HEK293T (cell line): ENCODE measurements around the gene ASF1A.

Source experiments
- CTCF ChIA-PET: fragments of 350-600 bp; formaldehyde crosslinking; extraction: SDS; loops from one replicate; lab custom pipeline; 2021; ENCODE audit warnings: antibody characterized with exemption, inconsistent platforms; lab: Yijun Ruan, JAX
- POLR2A ChIA-PET: fragments of 350-600 bp; formaldehyde crosslinking; extraction: SDS; loops from one replicate; lab custom pipeline; 2020; ENCODE audit warnings: antibody characterized with exemption, inconsistent platforms; lab: Yijun Ruan, JAX
- DNase-seq: peaks from one replicate; pipeline ENCODE4 v3.0.0; 2012; ENCODE audit warnings: mixed read lengths; ENCODE audit errors: extremely low spot score
- ARNT ChIP-seq: fragments of 450-650 bp; IDR thresholded peaks from 2 replicates; pipeline ENCODE4 v1.6.1; 2017; ENCODE audit warnings: mild to moderate bottlenecking
- BHLHE40 ChIP-seq: fragments of 450-650 bp; IDR thresholded peaks from 2 replicates; pipeline ENCODE4 v1.6.1; 2016; ENCODE audit warnings: mild to moderate bottlenecking, moderate library complexity, borderline replicate concordance
- CTBP1 ChIP-seq: fragments of 450-650 bp; IDR thresholded peaks from 2 replicates; pipeline ENCODE4 v1.6.1; 2016; ENCODE audit warnings: borderline replicate concordance
- ELF4 ChIP-seq: fragments of 450-650 bp; IDR thresholded peaks from 2 replicates; pipeline ENCODE4 v1.6.1; 2017; ENCODE audit warnings: antibody characterized with exemption
- FOXA1 ChIP-seq: fragments of 450-650 bp; IDR thresholded peaks from 2 replicates; pipeline ENCODE4 v1.6.1; 2016; ENCODE audit warnings: mild to moderate bottlenecking
- FOXK2 ChIP-seq: fragments of 450-650 bp; IDR thresholded peaks from 2 replicates; pipeline ENCODE4 v1.6.1; 2016; ENCODE audit warnings: mild to moderate bottlenecking
- FOXM1 ChIP-seq: fragments of 450-650 bp; IDR thresholded peaks from 2 replicates; pipeline ENCODE4 v1.6.1; 2017; ENCODE audit warnings: mild to moderate bottlenecking, borderline replicate concordance
- HDGF ChIP-seq: fragments of 450-650 bp; IDR thresholded peaks from 2 replicates; pipeline ENCODE4 v1.6.1; 2017; ENCODE audit warnings: antibody characterized with exemption, borderline replicate concordance
- L3MBTL2 ChIP-seq: fragments of 450-650 bp; conservative IDR thresholded peaks from 2 replicates; pipeline ENCODE4 v1.6.1; 2016; ENCODE audit warnings: mild to moderate bottlenecking
- LEF1 ChIP-seq: fragments of 450-650 bp; IDR thresholded peaks from 2 replicates; pipeline ENCODE4 v1.6.1; 2017; ENCODE audit warnings: mild to moderate bottlenecking, borderline replicate concordance
- NFRKB ChIP-seq: fragments of 450-650 bp; IDR thresholded peaks from 2 replicates; pipeline ENCODE4 v1.6.1; 2016; ENCODE audit warnings: mild to moderate bottlenecking, moderate library complexity
- SP1 ChIP-seq: fragments of 450-650 bp; IDR thresholded peaks from 2 replicates; pipeline ENCODE4 v1.6.1; 2017
- SUZ12 ChIP-seq: fragments of 450-650 bp; IDR thresholded peaks from 2 replicates; pipeline ENCODE4 v1.6.1; 2016; ENCODE audit warnings: mild to moderate bottlenecking
- TARDBP ChIP-seq: fragments of 450-650 bp; IDR thresholded peaks from 2 replicates; pipeline ENCODE4 v1.6.1; 2016
- ZNF384 ChIP-seq: fragments of 450-650 bp; IDR thresholded peaks from 2 replicates; pipeline ENCODE4 v1.6.1; 2016
- TF ChIP-seq, protein P1 (sequence below): fragments of 450-650 bp; IDR thresholded peaks from 2 replicates; pipeline ENCODE4 v1.6.1; 2016

Gene ASF1A

GRCh38 chr6:118886641-118887040 is 7.3 kb upstream of the ASF1A start:
- TF ChIP-seq NFRKB: no peak
- TF ChIP-seq ZNF384: no peak
- TF ChIP-seq FOXM1: no peak
- no peak for TF ChIP-seq SUZ12
- TF ChIP-seq CTBP1: no peak
- TF ChIP-seq HDGF: no peak
- no peak for TF ChIP-seq L3MBTL2
- no peak for TF ChIP-seq SP1
- no peak for TF ChIP-seq FOXA1
- TF ChIP-seq FOXK2: no peak
- no peak for TF ChIP-seq LEF1
- no peak for TF ChIP-seq TARDBP
- no peak for TF ChIP-seq BHLHE40
- TF ChIP-seq, protein P1, sequence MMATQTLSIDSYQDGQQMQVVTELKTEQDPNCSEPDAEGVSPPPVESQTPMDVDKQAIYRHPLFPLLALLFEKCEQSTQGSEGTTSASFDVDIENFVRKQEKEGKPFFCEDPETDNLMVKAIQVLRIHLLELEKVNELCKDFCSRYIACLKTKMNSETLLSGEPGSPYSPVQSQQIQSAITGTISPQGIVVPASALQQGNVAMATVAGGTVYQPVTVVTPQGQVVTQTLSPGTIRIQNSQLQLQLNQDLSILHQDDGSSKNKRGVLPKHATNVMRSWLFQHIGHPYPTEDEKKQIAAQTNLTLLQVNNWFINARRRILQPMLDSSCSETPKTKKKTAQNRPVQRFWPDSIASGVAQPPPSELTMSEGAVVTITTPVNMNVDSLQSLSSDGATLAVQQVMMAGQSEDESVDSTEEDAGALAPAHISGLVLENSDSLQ: no peak
- no peak for TF ChIP-seq ELF4
- DNase-seq: no peak
- POLR2A ChIA-PET: interaction anchor here (0.7 kb wide), 1 partner anchor 178 kb away, joined by 4 read pairs; no protein-coding TSS in a partner anchor
- CTCF ChIA-PET: no interaction called here

DNA sequence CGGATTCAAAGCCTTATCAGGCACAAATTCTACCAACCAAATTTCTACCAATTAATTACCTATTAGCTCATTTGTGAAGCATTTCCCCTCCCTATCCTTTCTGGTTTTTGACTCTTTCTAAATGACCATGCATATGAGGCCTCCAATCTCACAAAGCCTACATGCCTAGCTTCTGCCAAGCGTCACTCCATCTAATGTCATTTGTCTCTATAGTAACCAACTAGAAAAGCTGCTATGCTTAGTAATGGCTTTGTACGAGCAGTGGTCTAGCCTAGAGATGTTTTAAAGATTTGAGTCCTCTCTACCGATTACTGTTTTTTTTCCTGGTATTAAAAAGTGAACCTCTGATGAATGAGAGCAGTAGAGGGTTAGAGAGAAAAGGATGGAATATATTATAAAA is 4.8 kb upstream of the ASF1A start:
- POLR2A ChIA-PET: no interaction called here
- DNase-seq: no peak

GRCh38 chr6:118890997-118891790 is 2.8 kb upstream of the ASF1A start:
- POLR2A ChIA-PET: no interaction called here

More for the DNA sequence above, 4.8 kb upstream of the ASF1A start:
- CTCF ChIA-PET: interaction anchor here (1.1 kb wide), 1 partner anchor 240 kb away, joined by 3 read pairs; no protein-coding TSS in a partner anchor
- TF ChIP-seq L3MBTL2 (no peak), SP1 (no peak), ARNT (no peak), TARDBP (no peak), FOXM1 (no peak), FOXK2 (no peak), HDGF (no peak), FOXA1 (no peak)
- TF ChIP-seq, protein P1: no peak

GRCh38 chr6:118892355-118892991 is 1.5 kb upstream of the ASF1A start:
- CTCF ChIA-PET: interaction anchor here (1.1 kb wide), 1 partner anchor 218 kb away, joined by 5 read pairs; no protein-coding TSS in a partner anchor
- TF ChIP-seq HDGF (no peak), SUZ12 (no peak), LEF1 (no peak), ZNF384 (no peak), FOXK2 (no peak), TARDBP (no peak), CTBP1 (no peak), L3MBTL2 (no peak), ARNT (no peak), ELF4 (no peak), FOXA1 (no peak), FOXM1 (no peak), BHLHE40 (no peak), NFRKB (no peak), SP1 (no peak)
- TF ChIP-seq, protein P1: no peak
- POLR2A ChIA-PET: no interaction called here
- no peak for DNase-seq

More at GRCh38 chr6:118890997-118891790, 2.8 kb upstream of the ASF1A start:
- TF ChIP-seq ELF4 (no peak), ZNF384 (no peak), LEF1 (no peak), TARDBP (no peak), BHLHE40 (no peak), SP1 (no peak), FOXM1 (no peak), NFRKB (no peak), ARNT (no peak), FOXA1 (no peak), L3MBTL2 (no peak), SUZ12 (no peak), FOXK2 (no peak), CTBP1 (no peak), HDGF (no peak)
- TF ChIP-seq, protein P1: no peak
- CTCF ChIA-PET: no interaction called here
- no peak for DNase-seq
